Mesodermal cell (in vitro differentiated cells): ENCODE data around the gene ACTN4.

ENCODE experiments used
- H3K27ac ChIP-seq: 2 replicates; pipeline ENCODE4 v1.7.0; 2013; ENCODE audit warnings: mild to moderate bottlenecking, low read depth, low read length, moderate library complexity; ENCODE audit not compliant: severe bottlenecking
- H3K36me3 ChIP-seq: 2 replicates; pipeline ENCODE4 v1.7.1; 2013; ENCODE audit warnings: mild to moderate bottlenecking, low read length, moderate library complexity; ENCODE audit not compliant: control insufficient read depth, insufficient read depth
- H3K4me1 ChIP-seq: one replicate; pipeline ENCODE4 v1.7.1; 2013; ENCODE audit warnings: mild to moderate bottlenecking, low read length; ENCODE audit not compliant: insufficient read depth, control insufficient read depth, poor library complexity, severe bottlenecking
- H3K4me3 ChIP-seq: 2 replicates; pipeline ENCODE4 v1.7.0; 2013; ENCODE audit warnings: low read length, control low read depth, mild to moderate bottlenecking; ENCODE audit not compliant: insufficient read depth, poor library complexity, severe bottlenecking; ENCODE audit errors: extremely low read depth
- H3K9me3 ChIP-seq: 2 replicates; pipeline ENCODE4 v1.7.1; 2013; ENCODE audit warnings: mild to moderate bottlenecking, low read length, moderate library complexity; ENCODE audit not compliant: control insufficient read depth
- WGBS, 2 experiments: methylation state at CpG; one replicate each; pipeline ENCODE4 v1.1.5; 2013; ENCODE audit warnings: missing lambda C conversion rate in 2 of 2; ENCODE audit not compliant: insufficient coverage in 2 of 2; 5-methylcytosine and 5-hydroxymethylcytosine counted together

Gene ACTN4

DNA sequence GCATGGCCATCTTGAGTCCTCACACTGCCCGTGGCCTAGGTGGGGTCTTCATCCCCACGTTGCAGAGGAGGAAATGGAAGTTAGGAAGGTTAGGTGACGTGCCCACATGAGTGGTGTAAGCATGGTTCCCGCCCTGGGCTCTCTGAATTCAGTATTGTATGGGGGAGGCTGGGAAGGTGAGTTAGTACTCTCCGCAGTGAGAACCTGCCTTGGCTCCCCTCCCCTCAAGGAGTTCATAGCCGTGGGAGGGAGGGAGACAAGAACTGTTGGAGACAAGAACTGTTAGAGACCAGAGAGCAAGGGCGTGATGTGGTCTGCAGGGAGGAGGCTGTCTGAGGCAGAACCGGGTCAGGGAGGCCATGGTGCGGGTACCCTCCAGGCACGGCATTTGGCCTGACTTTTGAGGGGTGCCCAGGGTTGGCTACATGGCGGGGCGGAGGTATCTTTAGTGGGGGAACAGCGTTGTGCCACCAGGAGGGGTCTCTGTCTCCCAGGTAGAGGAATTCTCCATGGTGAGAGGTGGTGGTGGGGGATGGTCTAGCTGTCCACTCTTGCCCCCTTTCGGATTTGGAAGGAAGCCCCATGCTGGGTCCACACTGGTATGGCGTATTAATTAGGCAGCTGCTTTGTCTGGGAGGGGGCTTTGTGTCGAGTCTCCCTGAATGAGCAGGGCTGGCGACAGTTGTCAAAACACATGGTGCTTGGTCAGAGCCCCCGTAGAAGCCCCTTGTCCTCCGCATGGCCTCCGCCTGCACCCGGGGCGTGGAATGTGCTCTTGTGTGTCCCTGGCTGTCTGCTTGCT lies 51.0 kb downstream of the ACTN4 start:
- Histone ChIP-seq H3K4me1 (peaks cover 35% of the 10 kb centered on the region), H3K4me3 (no peak overlapping the region), H3K27ac (peak overlapping the region; percentile 45), H3K9me3 (no peaks in the 10 kb centered on the region), H3K36me3 (peaks cover 90% of the 10 kb centered on the region)
- WGBS, 2 experiments, result 91% methylated on average over 15 to 21 of the region's 22 CpGs

DNA sequence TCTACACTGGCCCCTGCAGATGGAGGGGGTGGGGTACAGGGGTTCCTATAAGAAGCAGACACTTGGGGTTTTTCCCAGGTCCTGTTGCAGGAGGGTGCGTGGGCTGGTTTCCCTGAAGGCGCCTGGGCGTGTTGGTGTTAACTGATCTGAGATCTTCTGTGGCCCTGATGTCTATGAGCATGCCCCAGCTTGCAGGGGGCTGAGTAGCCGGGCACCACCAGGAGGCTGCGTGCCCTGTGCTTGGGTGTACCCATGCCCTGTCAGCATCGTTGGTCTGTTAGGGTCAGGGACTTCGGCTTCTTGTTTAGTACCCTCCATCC lies 51.5 kb downstream of the ACTN4 start:
- Histone ChIP-seq H3K36me3 (peaks cover 96% of the 10 kb centered on the region), H3K4me1 (peaks cover 30% of the 10 kb centered on the region), H3K4me3 (no peak overlapping the region), H3K27ac (peak overlapping the region; percentile 45), H3K9me3 (no peaks in the 10 kb centered on the region)
- WGBS, 2 experiments, result 95 to 98% methylated on average over 6 to 7 of the region's 7 CpGs

DNA sequence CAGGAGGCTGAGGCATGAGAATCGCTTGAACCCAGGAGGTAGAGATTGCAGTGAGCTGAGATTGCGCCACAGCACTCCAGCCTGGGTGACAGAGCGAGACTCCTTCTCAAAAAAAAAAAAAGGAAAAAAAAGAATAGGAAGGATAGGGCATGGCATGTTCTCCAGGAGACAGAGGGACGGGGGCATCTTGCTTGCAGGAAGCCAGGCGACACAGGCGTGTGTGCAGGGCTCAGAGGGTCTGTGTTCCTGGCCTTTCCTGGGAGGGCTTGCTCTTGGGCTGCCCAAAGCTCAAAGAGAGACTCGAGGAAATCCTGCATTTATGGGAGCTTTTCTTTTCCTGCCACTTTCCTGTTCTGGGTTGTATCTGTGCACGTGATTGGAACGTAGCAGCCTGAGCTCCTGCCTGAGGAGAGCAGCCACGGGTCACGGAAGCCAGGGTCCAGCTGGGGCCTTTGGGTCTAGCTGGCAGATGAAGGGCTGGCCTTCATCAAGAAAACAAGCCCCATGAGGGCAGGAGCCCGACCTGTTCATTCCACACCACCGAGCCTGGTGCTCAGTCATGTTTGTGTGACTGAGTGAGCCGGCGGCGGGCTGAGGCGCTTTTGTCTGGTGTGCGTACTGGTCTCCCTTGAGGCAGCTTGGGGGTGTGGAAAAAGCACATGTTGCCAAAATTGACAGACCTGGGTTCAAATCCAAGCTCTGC lies 52.3 kb downstream of the ACTN4 start:
- Histone ChIP-seq H3K4me1 (peaks cover 22% of the 10 kb centered on the region), H3K4me3 (no peak overlapping the region), H3K27ac (no peak overlapping the region), H3K9me3 (no peaks in the 10 kb centered on the region), H3K36me3 (peaks cover 98% of the 10 kb centered on the region)
- 93 to 94% methylated on average over 17 to 18 of the region's 18 CpGs for WGBS, 2 experiments

DNA sequence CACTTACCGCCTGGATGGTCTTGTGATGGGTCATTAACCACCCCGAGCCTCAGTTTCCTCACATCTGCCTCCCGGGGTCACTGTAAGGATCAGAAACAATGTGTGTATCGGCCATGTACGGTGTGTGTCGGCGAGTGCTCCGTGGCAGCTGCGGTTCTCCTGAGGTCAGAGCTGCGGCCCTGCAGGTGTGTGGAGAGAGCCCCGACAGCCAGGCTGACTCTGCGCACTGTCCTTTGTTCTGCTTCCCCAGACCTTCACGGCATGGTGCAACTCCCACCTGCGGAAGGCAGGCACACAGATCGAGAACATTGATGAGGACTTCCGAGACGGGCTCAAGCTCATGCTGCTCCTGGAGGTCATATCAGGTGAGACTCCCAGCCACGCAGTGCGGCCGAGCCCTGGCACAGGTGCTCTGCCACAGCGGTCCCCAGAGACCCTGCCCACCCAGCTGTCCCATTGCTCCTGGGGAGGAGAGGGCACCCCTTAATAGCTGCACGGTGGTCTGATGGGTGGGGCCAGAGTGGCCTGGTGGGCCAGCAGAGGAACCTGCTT lies 53.0 kb downstream of the ACTN4 start:
- Histone ChIP-seq H3K4me3 (no peak overlapping the region), H3K27ac (no peak overlapping the region), H3K36me3 (peaks cover 98% of the 10 kb centered on the region), H3K4me1 (peaks cover 16% of the 10 kb centered on the region), H3K9me3 (no peaks in the 10 kb centered on the region)
- WGBS, 2 experiments, result 90 to 93% methylated on average over 22 of the region's 22 CpGs

DNA sequence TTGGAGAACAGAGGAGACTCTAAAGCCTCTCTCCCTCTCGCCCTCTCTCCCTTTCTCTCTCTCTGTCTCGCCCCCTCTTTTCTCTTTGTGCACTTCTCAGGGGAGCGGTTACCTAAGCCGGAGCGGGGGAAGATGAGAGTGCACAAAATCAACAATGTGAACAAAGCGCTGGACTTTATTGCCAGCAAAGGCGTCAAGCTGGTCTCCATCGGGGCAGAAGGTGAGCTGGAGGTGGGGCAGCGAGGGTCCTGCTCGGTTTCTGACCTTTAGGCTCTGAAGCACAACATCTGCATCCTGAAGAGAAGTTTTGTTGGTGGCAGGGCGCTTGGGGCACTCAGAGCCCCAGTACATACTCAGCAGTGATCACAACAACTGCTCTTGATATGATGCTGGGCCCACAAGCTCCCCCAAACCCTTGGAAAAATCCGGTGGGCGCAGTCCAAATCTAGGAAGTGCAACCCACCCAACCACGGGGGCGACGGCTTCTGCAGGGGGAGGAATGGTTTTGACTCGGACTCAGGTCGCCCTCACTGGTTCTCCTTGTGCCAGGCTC lies 53.5 kb downstream of the ACTN4 start:
- H3K4me1 ChIP-seq, result peaks cover 11% of the 10 kb centered on the region
- WGBS, 2 experiments, result 94 to 96% methylated on average over 15 to 16 of the region's 18 CpGs
- H3K9me3 ChIP-seq, result no peaks in the 10 kb centered on the region
- no peak overlapping the region for H3K27ac ChIP-seq
- H3K4me3 ChIP-seq, result no peak overlapping the region
- H3K36me3 ChIP-seq, result peaks cover 98% of the 10 kb centered on the region

DNA sequence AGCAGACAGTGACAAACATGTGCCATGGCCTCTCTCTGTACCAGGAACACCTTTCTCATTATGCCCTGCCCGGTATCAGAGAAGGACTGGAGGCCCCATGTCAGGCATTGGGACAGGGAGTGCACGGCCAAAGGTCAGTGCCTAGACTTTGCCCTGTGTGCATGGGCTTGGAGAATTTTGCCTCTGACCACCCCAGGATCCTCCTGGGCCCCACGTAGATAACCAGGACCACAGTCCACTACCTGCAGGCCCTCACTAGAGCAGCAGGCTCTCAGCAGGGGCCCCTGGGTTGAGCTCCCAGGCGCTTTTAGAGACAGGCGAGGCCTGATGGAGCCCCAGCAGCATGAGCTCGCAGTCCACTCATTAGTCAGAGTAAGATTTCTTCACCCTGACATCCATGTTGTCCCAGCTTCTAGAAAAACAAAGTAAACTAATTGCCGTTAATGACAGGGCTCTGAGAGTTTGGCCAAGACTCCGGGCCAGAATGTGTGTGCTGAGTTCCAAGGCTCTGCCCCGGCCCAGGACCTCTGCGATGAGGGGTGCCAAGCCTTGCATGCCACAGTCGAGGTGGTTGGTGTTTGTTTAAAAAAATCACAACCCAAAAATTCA lies 54.1 kb downstream of the ACTN4 start:
- H3K36me3 ChIP-seq, result peaks cover 98% of the 10 kb centered on the region
- WGBS, 2 experiments, result 97 to 98% methylated on average over 10 to 11 of the region's 11 CpGs
- no peaks in the 10 kb centered on the region for H3K9me3 ChIP-seq
- H3K4me3 ChIP-seq, result no peak overlapping the region
- H3K27ac ChIP-seq, result no peak overlapping the region
- peaks cover 10% of the 10 kb centered on the region for H3K4me1 ChIP-seq

DNA sequence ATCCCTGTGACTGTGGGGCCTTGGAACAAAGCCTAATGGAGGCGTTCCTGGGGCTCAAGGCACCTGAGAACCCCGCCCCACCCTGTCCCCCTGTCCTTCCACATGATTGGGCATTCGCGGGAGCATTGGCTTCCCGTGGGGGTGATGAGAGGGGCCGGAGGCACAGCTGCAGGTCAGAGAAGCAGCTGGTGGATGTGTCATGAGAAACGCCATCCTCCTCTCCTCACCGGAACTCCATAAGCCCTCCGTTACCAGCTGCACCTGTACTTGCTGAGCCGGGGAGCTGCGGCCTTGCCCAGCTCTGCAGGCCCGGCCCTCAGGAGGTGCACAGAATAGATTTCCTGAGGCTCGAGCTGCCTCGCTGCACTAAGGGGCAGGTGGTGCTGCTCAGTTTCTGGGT lies 54.8 kb downstream of the ACTN4 start:
- Histone ChIP-seq H3K4me1 (peaks cover 6% of the 10 kb centered on the region), H3K9me3 (no peaks in the 10 kb centered on the region), H3K4me3 (no peak overlapping the region), H3K27ac (no peak overlapping the region), H3K36me3 (peaks cover 98% of the 10 kb centered on the region)
- WGBS, 2 experiments, result 91 to 98% methylated on average over 5 to 12 of the region's 14 CpGs

DNA sequence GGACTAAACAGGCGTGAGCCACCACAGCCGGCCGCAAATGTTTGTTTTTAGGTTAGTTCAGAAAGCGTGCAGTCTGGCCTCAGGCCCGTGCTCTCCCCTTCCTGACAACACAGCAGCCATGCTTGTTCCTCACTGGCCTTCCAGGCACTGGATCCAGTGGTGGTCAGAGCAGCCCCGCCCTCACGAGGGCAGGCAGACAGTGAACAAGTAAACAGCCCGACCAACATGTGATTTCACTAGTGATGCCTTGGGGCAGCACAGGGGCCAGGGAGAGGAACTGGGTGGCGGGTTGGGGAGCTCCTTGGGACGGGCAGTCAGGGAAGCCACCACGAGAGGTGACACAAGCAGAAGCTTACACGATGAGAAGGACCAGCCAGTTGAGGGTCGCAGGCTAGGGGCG lies 56.1 kb downstream of the ACTN4 start:
- Histone ChIP-seq H3K4me3 (no peak overlapping the region), H3K9me3 (no peaks in the 10 kb centered on the region), H3K36me3 (peaks cover 99% of the 10 kb centered on the region), H3K4me1 (peaks cover 3% of the 10 kb centered on the region), H3K27ac (no peak overlapping the region)
- WGBS, 2 experiments, result 95% methylated on average over 11 to 14 of the region's 14 CpGs

DNA sequence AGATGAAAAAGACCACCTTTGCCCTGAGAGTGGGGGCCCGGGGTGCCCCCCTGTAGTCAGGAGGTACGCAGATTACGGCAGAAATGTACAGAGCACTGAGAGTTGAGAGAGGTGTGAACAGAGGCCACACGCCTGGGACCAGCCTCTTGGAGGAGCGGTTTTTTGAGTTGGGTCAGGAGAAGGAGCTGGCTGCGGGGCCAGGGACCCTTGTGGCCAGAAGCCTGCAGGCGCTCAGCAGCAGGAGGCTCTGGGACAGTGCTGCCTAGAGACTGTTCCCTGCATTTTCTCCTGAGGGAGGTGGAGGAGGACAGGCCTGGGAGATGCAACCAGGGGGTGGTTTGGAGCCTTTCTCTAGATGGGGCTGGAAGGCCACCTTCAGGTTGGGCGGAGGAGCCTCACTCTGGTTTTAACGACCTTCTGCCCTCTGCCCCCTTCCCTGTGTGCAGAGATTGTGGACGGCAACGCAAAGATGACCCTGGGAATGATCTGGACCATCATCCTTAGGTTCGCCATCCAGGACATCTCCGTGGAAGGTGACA lies 57.1 kb downstream of the ACTN4 start:
- WGBS, 2 experiments, result 96% methylated on average over 11 to 13 of the region's 13 CpGs
- Histone ChIP-seq H3K27ac (no peak overlapping the region), H3K36me3 (peaks cover 99% of the 10 kb centered on the region), H3K4me3 (no peak overlapping the region), H3K9me3 (no peaks in the 10 kb centered on the region), H3K4me1 (no peaks in the 10 kb centered on the region)

DNA sequence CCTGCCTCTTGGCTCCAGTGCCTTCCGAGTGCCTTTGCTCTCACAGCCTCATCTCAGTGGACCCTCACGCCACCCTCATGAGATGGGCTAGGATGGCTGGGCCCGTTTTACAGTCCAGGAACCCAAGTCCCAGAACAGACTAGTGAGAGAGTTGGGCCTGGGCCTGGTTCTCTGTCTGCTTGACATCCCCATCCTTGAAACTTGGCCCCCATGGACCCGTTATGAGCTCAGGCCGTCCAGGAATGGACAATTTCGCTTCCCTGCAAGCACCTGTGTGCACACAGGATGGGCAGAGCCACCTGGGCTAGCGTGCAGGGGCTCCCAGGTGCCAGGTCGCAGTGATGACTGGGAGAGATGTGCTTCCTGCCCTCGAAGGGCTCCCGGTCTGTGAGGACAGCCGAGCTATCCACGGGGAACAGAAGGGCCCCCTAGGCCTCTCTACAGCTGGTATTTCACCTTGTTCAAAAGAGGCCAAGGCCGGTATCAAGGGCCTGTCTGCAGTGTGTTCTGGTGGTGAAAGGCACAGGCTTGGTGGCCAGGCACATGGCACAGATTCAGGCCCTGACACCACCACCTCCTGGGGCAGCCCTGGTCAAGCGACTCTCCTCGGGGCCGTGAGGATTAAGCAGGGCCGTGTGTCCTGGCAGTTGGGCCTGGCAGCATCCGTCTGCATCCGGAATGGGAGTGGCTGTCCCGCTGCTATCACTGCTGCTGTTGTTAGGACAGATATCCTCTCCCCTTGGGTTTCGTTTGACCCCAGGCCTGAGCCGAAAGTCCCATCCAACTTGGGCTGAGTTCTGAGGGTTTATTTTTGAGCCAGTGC lies 58.0 kb downstream of the ACTN4 start:
- H3K4me1 ChIP-seq, result no peaks in the 10 kb centered on the region
- H3K9me3 ChIP-seq, result no peaks in the 10 kb centered on the region
- 95 to 96% methylated on average over 20 to 22 of the region's 22 CpGs for WGBS, 2 experiments
- H3K27ac ChIP-seq, result no peak overlapping the region
- H3K4me3 ChIP-seq, result no peak overlapping the region
- peaks cover 100% of the 10 kb centered on the region for H3K36me3 ChIP-seq
